GM23248 (cell line): ENCODE measurements around the gene GNG14.
"Not testable (repeated sequence)": the region's sequence is repeated elsewhere in the genome, so short reads cannot be mapped to it uniquely, and the experiment has no call there.

Source experiments
- EZH2 ChIP-seq: fragments of 200-600 bp; sonication (generic); IDR thresholded peaks from 2 replicates; pipeline ENCODE4 v1.6.1; 2018; ENCODE audit warnings: antibody characterized with exemption, mild to moderate bottlenecking; ENCODE audit not compliant: insufficient read depth, poor library complexity, severe bottlenecking
- EZH2phosphoT487 ChIP-seq: fragments of 200-600 bp; sonication (generic); IDR thresholded peaks from 2 replicates; pipeline ENCODE4 v1.6.1; 2018; ENCODE audit warnings: antibody characterized with exemption, moderate library complexity, mild to moderate bottlenecking, low read depth; ENCODE audit not compliant: insufficient read depth

DNA sequence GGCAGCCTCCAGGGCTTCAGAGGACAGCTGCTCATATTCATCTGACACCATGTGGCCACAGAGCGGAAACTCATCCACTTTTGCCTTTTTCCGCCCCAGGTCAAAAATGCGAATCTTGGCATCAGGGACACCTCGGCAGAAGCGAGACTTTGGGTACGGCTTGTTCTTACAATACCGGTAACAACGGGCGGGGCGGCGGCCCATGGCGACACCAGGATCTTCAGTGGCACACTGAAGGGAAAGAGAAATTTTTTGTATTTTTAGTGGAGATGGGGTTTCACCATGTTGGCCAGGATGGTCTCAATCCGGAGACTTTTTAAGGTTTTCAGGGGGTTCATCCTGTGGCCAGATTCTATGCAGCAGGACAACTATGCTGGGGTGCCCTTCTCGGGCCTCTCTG, 44.1 kb upstream of the GNG14 start:
- not testable (repeated sequence) for TF ChIP-seq EZH2, EZH2phosphoT487
